Omental fat pad (tissue), 4 donors: ENCODE results near the gene ZNF512B. TPM values are rescaled to one million over a fixed set of nuclear protein-coding genes. Genes with fewer than 3 reads are reported as not detected.
"Not testable (repeated sequence)": the region's sequence is repeated elsewhere in the genome, so short reads cannot be mapped to it uniquely, and the experiment has no call there.

Source experiments
- ATAC-seq: fragments of 150-250 bp; one replicate; pipeline ENCODE4 v1.9.1; 2016; ENCODE audit warnings: mild to moderate bottlenecking, moderate library complexity; ENCODE audit not compliant: low FRiP score
- DNase-seq: peaks from one replicate; pipeline ENCODE4 v3.0.0-alpha.2; 2019; ENCODE audit warnings: low spot score
- total RNA-seq, 4 donors: library from RNA; depleted of rRNA; stranded (reverse); fragments of >200 nt; gene quantifications; one replicate each; pipeline ENCODE4 v1.1.0, GENCODE V29; 2016
- TF ChIP-seq, protein P1 (sequence below), 3 donors: fragments of 450-650 bp; IDR thresholded peaks; one replicate each; pipeline ENCODE4 v1.5.1; 2016 to 2017; ENCODE audit warnings: antibody characterized with exemption in 3 of 3, mild to moderate bottlenecking in 3 of 3, moderate library complexity in 2 of 3

Gene ZNF512B, protein sequence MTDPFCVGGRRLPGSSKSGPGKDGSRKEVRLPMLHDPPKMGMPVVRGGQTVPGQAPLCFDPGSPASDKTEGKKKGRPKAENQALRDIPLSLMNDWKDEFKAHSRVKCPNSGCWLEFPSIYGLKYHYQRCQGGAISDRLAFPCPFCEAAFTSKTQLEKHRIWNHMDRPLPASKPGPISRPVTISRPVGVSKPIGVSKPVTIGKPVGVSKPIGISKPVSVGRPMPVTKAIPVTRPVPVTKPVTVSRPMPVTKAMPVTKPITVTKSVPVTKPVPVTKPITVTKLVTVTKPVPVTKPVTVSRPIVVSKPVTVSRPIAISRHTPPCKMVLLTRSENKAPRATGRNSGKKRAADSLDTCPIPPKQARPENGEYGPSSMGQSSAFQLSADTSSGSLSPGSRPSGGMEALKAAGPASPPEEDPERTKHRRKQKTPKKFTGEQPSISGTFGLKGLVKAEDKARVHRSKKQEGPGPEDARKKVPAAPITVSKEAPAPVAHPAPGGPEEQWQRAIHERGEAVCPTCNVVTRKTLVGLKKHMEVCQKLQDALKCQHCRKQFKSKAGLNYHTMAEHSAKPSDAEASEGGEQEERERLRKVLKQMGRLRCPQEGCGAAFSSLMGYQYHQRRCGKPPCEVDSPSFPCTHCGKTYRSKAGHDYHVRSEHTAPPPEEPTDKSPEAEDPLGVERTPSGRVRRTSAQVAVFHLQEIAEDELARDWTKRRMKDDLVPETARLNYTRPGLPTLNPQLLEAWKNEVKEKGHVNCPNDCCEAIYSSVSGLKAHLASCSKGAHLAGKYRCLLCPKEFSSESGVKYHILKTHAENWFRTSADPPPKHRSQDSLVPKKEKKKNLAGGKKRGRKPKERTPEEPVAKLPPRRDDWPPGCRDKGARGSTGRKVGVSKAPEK
- 1 to 10 TPM; 6.4 to 9.8 (median 7.2) TPM for total RNA-seq

DNA sequence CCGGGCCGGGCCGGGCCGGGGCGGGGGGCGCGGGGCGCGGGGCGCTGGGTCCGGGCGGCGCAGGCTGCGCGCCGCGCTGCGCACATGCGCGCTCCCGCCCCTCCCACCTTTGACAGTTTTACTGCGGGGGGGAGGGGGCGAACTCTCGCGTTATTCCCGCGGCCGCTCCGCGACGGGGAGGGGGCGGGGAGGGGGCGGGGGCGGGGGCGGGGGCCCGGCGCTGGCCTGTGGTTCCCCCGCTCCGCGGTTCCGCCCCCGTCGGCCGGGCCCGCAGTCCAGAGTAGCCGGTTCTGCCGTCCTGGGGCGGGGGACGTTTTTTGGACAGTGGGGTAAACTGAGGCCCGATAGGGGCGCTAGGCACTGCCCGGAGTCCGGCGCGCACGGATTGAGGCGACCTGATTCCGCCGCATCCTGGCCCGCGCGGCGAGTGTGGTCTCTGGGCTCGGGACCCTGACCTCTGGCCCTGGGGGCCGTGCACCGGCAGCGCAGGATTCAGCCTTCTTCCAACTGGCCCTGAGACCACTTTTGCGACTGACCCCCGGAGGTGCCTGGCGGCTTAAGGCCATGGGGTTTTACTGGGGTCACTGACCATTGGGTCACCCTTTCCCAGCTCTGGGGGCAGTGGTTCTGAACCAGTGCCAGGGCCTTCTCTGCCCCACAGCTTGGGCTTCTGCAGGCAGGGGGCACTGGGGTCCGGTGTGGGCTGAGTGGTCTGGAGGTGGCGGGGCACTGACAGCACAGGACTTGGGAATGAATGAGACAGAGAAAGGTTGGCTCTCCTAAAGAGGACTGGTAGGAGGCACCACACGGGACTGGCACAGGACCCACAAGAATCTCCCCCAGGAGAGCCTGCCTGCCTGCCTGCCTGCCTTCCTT is at the start of gene ZNF512B:
ZNF512B (minus strand) TSS at position 93 of the 876 bp plus-strand sequence. CDS start 1,980 bp downstream, outside the sequence.
- TF ChIP-seq, protein P1, sequence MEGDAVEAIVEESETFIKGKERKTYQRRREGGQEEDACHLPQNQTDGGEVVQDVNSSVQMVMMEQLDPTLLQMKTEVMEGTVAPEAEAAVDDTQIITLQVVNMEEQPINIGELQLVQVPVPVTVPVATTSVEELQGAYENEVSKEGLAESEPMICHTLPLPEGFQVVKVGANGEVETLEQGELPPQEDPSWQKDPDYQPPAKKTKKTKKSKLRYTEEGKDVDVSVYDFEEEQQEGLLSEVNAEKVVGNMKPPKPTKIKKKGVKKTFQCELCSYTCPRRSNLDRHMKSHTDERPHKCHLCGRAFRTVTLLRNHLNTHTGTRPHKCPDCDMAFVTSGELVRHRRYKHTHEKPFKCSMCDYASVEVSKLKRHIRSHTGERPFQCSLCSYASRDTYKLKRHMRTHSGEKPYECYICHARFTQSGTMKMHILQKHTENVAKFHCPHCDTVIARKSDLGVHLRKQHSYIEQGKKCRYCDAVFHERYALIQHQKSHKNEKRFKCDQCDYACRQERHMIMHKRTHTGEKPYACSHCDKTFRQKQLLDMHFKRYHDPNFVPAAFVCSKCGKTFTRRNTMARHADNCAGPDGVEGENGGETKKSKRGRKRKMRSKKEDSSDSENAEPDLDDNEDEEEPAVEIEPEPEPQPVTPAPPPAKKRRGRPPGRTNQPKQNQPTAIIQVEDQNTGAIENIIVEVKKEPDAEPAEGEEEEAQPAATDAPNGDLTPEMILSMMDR (IDR thresholded peaks at IDR 0.05), result no peak
- peak; percentile 24 for ATAC-seq
- no peak for DNase-seq

DNA sequence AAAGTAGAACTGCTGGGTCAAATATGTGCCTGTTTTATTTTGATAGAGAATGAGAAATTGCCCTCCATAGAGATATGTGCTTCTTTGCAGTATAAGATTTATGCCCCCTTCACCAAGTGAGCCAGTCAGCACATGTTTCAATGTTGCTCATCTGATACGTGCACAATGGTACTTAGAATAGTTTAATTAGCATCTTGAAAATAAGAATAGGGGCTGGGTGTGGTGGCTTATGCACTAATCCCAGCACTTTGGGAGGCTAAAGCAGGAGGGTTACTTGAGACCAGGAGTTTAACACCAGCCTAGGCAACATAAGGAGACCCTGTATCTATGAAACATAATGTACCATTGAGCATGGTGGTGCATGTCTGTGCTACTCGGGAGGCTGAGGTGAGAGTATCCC is 45.9 kb upstream of the ZNF512B start:
- DNase-seq (no peak), ATAC-seq (no peak)
- TF ChIP-seq, protein P1 (IDR thresholded peaks at IDR 0.05), result no peak

DNA sequence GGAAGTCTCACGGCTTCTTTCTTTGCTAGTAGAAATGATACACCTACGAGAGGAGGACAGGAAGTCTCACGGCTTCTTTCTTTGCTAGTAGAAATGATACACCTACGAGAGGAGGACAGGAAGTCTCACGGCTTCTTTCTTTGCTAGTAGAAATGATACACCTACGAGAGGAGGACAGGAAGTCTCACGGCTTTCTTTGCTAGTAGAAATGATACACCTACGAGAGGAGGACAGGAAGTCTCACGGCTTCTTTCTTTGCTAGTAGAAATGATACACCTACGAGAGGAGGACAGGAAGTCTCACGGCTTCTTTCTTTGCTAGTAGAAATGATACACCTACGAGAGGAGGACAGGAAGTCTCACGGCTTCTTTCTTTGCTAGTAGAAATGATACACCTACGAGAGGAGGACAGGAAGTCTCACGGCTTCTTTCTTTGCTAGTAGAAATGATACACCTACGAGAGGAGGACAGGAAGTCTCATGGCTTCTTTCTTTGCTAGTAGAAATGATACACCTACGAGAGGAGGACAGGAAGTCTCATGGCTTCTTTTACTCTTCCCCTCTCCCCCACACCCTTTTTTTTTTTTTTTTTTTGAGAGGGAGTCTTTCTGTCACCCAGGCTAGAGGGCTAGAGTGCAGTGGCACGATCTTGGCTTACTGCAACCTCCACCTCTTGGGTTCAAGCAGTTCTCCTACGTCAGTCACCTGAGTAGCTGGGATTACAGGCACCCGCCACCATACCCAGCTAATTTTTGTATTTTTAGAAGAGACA is 42.8 kb upstream of the ZNF512B start:
- ATAC-seq, DNase-seq: not testable (repeated sequence)

DNA sequence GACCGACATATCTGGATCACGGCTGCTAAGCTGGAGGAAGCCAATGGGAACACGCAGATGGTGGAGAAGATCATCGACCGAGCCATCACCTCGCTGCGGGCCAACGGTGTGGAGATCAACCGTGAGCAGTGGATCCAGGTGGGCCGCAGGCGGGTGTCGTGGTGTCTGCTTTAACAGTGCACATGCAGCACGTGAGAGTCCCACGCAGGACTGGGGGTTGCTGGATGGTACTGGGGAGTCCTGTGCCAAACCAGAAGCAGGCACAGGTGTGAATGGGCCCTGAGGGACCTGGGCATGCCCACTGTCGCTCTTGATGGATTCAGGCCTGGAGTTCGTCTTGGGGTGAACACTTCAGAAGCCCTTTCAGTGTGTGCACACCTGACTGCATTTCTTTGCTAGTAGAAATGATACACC is 41.6 kb upstream of the ZNF512B start:
- TF ChIP-seq, protein P1 (IDR thresholded peaks at IDR 0.05), result no peak
- no peak for ATAC-seq
- DNase-seq, result no peak

DNA sequence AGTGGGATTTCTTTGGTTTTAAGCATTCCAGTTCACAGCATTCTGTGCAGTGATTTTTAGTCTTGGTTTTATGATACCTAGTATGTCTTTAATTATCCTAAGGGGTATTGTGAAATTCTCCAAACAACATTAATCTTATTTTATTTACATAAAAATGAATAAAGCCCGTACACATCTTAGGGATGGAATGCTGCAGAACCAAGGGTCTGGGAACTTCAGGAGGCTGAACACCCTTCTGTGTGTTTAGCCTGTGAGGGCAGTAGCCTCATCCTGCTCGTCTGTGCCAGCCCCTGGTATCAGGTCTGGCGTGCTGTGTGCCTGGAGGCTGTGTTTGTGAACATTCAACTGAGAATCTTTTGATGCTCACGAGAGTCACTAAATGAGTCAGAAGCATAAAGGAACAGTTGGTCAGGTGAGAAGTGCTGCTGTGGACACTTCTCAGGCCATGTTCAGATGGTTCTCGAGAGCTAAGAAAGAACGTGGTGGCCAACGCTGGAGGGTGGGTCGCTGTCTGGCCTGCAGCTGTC is 41.0 kb upstream of the ZNF512B start:
- TF ChIP-seq, protein P1 (IDR thresholded peaks at IDR 0.05), result no peak
- ATAC-seq, result no peak
- no peak for DNase-seq

DNA sequence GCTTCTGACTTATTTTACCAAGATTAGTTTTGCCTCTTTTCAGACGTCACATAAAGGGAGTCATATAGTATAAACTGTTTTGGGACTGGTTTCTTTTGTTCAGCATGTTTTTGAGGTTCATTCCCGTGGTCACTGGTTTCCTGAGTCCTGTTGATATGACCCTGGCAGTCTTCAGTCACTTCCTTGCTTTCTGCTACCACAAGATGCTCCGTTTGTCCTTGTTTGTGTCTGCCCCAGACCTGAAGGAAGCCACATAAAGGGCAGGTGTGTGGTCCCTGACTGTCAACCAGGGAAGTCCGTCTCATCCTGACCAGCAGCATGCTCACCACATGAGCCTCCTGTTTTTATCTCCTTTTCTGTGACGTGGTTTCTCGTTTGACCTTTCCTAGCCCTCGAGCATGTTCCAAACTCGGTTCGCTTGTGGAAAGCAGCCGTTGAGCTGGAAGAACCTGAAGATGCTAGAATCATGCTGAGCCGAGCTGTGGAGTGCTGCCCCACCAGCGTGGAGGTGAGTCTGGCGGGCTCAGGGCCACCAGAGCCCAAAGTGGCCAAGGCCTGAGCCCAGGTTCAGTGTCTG is 40.2 kb upstream of the ZNF512B start:
- no peak for ATAC-seq
- no peak for DNase-seq
- TF ChIP-seq, protein P1 (IDR thresholded peaks at IDR 0.05), result no peak
